K562 (cell line): ENCODE results near the gene SMG6. TPM values are rescaled to one million over a fixed set of nuclear protein-coding genes. Genes with fewer than 3 reads are reported as not detected.
"Not testable (repeated sequence)": the region's sequence is repeated elsewhere in the genome, so short reads cannot be mapped to it uniquely, and the experiment has no call there.

Experiments used
- ATAC-seq: fragments of 200-7000 bp; cut with Tn5 transposase; 3 replicates; pipeline ENCODE4 v1.9.1; 2020; ENCODE audit warnings: moderate library complexity
- BruUV-seq: library from RNA; stranded (reverse); fragments of 400-500 nt; replicated peaks from 2 replicates; lab custom pipeline; 2021; lab: Mats Ljungman, UMichigan
- CTCF ChIA-PET: fragments of 300-600 bp; formaldehyde crosslinking; extraction: SDS; loops from one replicate; lab custom pipeline; 2021; ENCODE audit warnings: low intra/inter-chr PET ratio; lab: Yijun Ruan, JAX
- POLR2A ChIA-PET: fragments of 300-600, 350-650 bp; sonication (Branson Sonifier 250); formaldehyde crosslinking; extraction: SDS; loops from one replicate; lab custom pipeline; 2021; ENCODE audit warnings: antibody characterized with exemption, inconsistent platforms; lab: Yijun Ruan, JAX
- DNase-seq, 4 experiments: peaks; one replicate each; pipeline versions ENCODE4 v3.0.0 to v3.0.0-alpha.2; 2011 to 2018; ENCODE audit warnings: low spot score in 3 of 4, mixed read lengths in 3 of 4; ENCODE audit errors: extremely low read depth in 1 of 4
- FAIRE-seq: peaks from 2 replicates; lab custom pipeline; 2011; peaks lifted over from hg19 to GRCh38; lab: Jason Lieb, UNC
- H2AFZ ChIP-seq: 2 replicates; pipeline ENCODE4 v1.6.0; 2011; ENCODE audit warnings: low read depth, low read length, control low read depth, inconsistent platforms
- H3K27ac ChIP-seq: fragments of 200-600 bp; 3 replicates; pipeline ENCODE4 v1.8.0; 2011; ENCODE audit warnings: low read depth, mild to moderate bottlenecking, control low read depth, inconsistent platforms, low read length, moderate library complexity, mixed read lengths; ENCODE audit errors: extremely low read depth
- H3K27me3 ChIP-seq, 2 experiments: fragments of 300-600 bp in 1 of 2; 2 replicates in 1 of 2; 3 replicates in 1 of 2; pipeline versions ENCODE4 v1.6.0 to v1.8.0; 2011; ENCODE audit warnings: inconsistent platforms in 2 of 2, low read length in 2 of 2, mild to moderate bottlenecking in 1 of 2, mixed read lengths in 1 of 2, moderate library complexity in 1 of 2; ENCODE audit not compliant: control insufficient read depth in 2 of 2, insufficient read depth in 2 of 2
- H3K36me3 ChIP-seq: fragments of 300-600 bp; 3 replicates; pipeline ENCODE4 v1.8.0; 2011; ENCODE audit warnings: mild to moderate bottlenecking, low read length, inconsistent platforms; ENCODE audit not compliant: control insufficient read depth, insufficient read depth
- H3K4me1 ChIP-seq, 2 experiments: fragments of 200-600 bp in 1 of 2; replicated peaks in 1 of 2; 2 replicates in 1 of 2; 3 replicates in 1 of 2; pipeline versions ENCODE4 v1.5.1 to v1.8.0; 2011; ENCODE audit warnings: inconsistent platforms in 2 of 2, low read length in 2 of 2, mild to moderate bottlenecking in 1 of 2, mixed read lengths in 1 of 2, moderate library complexity in 1 of 2; ENCODE audit not compliant: control insufficient read depth in 2 of 2, insufficient read depth in 2 of 2
- H3K4me2 ChIP-seq: 2 replicates; pipeline ENCODE4 v1.6.1; 2011; ENCODE audit warnings: low read length, control low read depth, inconsistent platforms, mixed read lengths; ENCODE audit not compliant: insufficient read depth
- H3K4me3 ChIP-seq: fragments of 200-600 bp; sonication (generic), shearing (Covaris generic); 2 replicates; pipeline ENCODE4 v1.5.1; 2016; ENCODE audit warnings: control low read depth, inconsistent platforms
- H3K79me2 ChIP-seq: fragments of 200-600 bp; 3 replicates; pipeline ENCODE4 v1.8.0; 2011; ENCODE audit warnings: low read length, inconsistent platforms; ENCODE audit not compliant: control insufficient read depth, insufficient read depth
- H3K9ac ChIP-seq, 2 experiments: 2 replicates each; pipeline versions ENCODE4 v1.6.0 to v1.6.1; 2011; ENCODE audit warnings: low read depth in 2 of 2, low read length in 2 of 2, control low read depth in 1 of 2, inconsistent platforms in 1 of 2, mild to moderate bottlenecking in 1 of 2, mixed read lengths in 1 of 2; ENCODE audit not compliant: insufficient read depth in 1 of 2
- H3K9me1 ChIP-seq: one replicate; pipeline ENCODE4 v1.6.0; 2011; ENCODE audit warnings: inconsistent platforms, mild to moderate bottlenecking, low read length, moderate library complexity; ENCODE audit not compliant: control insufficient read depth, insufficient read depth
- H3K9me3 ChIP-seq: replicated peaks from 2 replicates; pipeline ENCODE4 v1.5.1; 2011; ENCODE audit warnings: low read depth, low read length, inconsistent platforms; ENCODE audit not compliant: control insufficient read depth, insufficient read depth
- H4K20me1 ChIP-seq: replicated peaks from 2 replicates; pipeline ENCODE4 v1.6.1; 2011; ENCODE audit warnings: low read length, inconsistent platforms, mixed read lengths; ENCODE audit not compliant: control insufficient read depth, insufficient read depth
- FOXP4 ChIP-seq: sonication (generic); formaldehyde crosslinking; IDR thresholded peaks from 2 replicates; pipeline ENCODE4 v1.8.0; 2022; ENCODE audit warnings: mild to moderate bottlenecking, missing genetic modification reagents, borderline replicate concordance
- SREBF2 ChIP-seq: sonication (generic); formaldehyde crosslinking; IDR thresholded peaks from 2 replicates; pipeline ENCODE4 v1.4.0; 2020; ENCODE audit warnings: mild to moderate bottlenecking, missing genetic modification reagents
- TRIM28 ChIP-seq: fragments of 450-650 bp; IDR thresholded peaks from 2 replicates; pipeline ENCODE4 v1.6.1; 2017
- ZNF384 ChIP-seq: IDR thresholded peaks from 2 replicates; pipeline ENCODE4 v1.6.1; 2012; ENCODE audit warnings: low read depth, low read length, improper control_type of control experiment
- WGBS: fragments of 100-300 bp; shearing (Covaris generic); methylation state at CpG from one replicate; pipeline ENCODE4 v1.1.6; 2016; ENCODE audit warnings: low coverage, mixed read lengths; ENCODE audit not compliant: insufficient coverage; ENCODE audit errors: missing lambda C conversion rate; 5-methylcytosine and 5-hydroxymethylcytosine counted together
- in situ Hi-C: fragments of 300-500 bp; cut with MboI; formaldehyde crosslinking; loops from 4 replicates; pipeline ENCODE4 v1.15.0; 2018; ENCODE audit warnings: inconsistent platforms, mixed read lengths
- intact Hi-C: fragments of 100-400 bp; cut with micrococcal nuclease; formaldehyde crosslinking; loops from 2 replicates; pipeline ENCODE4 v1.14.2; 2022
- polyA plus RNA-seq, 8 experiments: library from polyadenylated mRNA; depleted of rRNA in 4 of 8; stranded (reverse) in 5 of 8; unstranded in 3 of 8; fragments of >200 nt; fragmentation: Nextera tagmentation in 2 of 8; fragmentation: Illumina TruSeq in 1 of 8; extraction: Ambion mirVana in 2 of 8; extraction: Trizol in 1 of 8; gene quantifications; 2 replicates each; pipeline versions ENCODE4 v1.2.1 to v1.2.3, GENCODE V29; 2011 to 2014; ENCODE audit warnings: inconsistent platforms in 1 of 8, missing spikeins in 1 of 8
- total RNA-seq, 7 experiments: library from RNA; depleted of rRNA in 6 of 7; stranded (reverse); fragments of >200 nt in 6 of 7; fragmentation: Illumina TruSeq in 2 of 7; extraction: Trizol in 2 of 7; gene quantifications; 2 replicates each; pipeline versions ENCODE4 v1.2.1 to v1.2.3, GENCODE V29; 2011 to 2021; ENCODE audit warnings: low replicate concordance in 1 of 7
- TF ChIP-seq, protein P1 (sequence below): fragments of 250-450 bp; sonication (Bioruptor Pico); IDR thresholded peaks from 2 replicates; pipeline ENCODE4 v1.4.0; 2020; ENCODE audit warnings: borderline replicate concordance
- TF ChIP-seq, protein P2 (sequence below): fragments of 200-800 bp; sonication (Bioruptor generic); IDR thresholded peaks from 2 replicates; pipeline ENCODE4 v1.6.1; 2017; ENCODE audit warnings: missing genetic modification characterization, missing compliant biosample characterization

The SMG6 gene
- total and polyA plus RNA-seq, 9 of the 15 experiments (the other 6 are each of a cell fraction or from before 2014, with no cell fraction given), result 0.44 to 13.9 (median 6.0) TPM

- Histone ChIP-seq H2AFZ (no peak overlapping the region), H4K20me1 (no peaks in the 10 kb centered on the region), H3K4me1 (0 out of 5 replicates have a peak, but pooled peaks cover 0 to 3% of the 10 kb centered on the region in 2 experiments), H3K9ac (no peak overlapping the region), H3K9me1 (no peaks in the 10 kb centered on the region), H3K4me2 (no peak overlapping the region), H3K9me3 (no peaks in the 10 kb centered on the region), H3K79me2 (no peaks in the 10 kb centered on the region), H3K27ac (no peak overlapping the region), H3K4me3 (no peak overlapping the region), H3K27me3 (no peaks in the 10 kb centered on the region), H3K36me3 (peaks cover 14% of the 10 kb centered on the region; the same call in 1 of the 3 replicates)
- ATAC-seq, result no peak
- BruUV-seq, result no TSS peak
- WGBS, result 88% methylated on average over 11 of the region's 13 CpGs
- ChIA-PET CTCF (no interaction called here), POLR2A (interaction anchor here (0.7 kb wide), 1 partner anchor 1520 kb away, joined by 5 read pairs; no protein-coding TSS in a partner anchor)
- DNase-seq, result no peak
- TF ChIP-seq, protein P1, sequence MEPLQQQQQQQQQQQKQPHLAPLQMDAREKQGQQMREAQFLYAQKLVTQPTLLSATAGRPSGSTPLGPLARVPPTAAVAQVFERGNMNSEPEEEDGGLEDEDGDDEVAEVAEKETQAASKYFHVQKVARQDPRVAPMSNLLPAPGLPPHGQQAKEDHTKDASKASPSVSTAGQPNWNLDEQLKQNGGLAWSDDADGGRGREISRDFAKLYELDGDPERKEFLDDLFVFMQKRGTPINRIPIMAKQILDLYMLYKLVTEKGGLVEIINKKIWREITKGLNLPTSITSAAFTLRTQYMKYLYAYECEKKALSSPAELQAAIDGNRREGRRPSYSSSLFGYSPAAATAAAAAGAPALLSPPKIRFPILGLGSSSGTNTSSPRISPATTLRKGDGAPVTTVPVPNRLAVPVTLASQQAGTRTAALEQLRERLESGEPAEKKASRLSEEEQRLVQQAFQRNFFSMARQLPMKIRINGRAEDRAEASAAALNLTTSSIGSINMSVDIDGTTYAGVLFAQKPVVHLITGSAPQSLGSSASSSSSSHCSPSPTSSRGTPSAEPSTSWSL (CRISPR knock-in tag), result no peak
- TF ChIP-seq FOXP4, result no peak
- no peak for TF ChIP-seq ZNF384
- TF ChIP-seq, protein P2, sequence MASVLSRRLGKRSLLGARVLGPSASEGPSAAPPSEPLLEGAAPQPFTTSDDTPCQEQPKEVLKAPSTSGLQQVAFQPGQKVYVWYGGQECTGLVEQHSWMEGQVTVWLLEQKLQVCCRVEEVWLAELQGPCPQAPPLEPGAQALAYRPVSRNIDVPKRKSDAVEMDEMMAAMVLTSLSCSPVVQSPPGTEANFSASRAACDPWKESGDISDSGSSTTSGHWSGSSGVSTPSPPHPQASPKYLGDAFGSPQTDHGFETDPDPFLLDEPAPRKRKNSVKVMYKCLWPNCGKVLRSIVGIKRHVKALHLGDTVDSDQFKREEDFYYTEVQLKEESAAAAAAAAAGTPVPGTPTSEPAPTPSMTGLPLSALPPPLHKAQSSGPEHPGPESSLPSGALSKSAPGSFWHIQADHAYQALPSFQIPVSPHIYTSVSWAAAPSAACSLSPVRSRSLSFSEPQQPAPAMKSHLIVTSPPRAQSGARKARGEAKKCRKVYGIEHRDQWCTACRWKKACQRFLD (CRISPR knock-in tag), result no peak
- no peak for TF ChIP-seq SREBF2
- TF ChIP-seq TRIM28, result no peak
- intact Hi-C loops, result no loop called here
- in situ Hi-C loops, result no loop called here
- no peak for FAIRE-seq
Observed at GRCh38 chr17:2266045-2266864, 37.3 kb downstream of the SMG6 start.

GRCh38 chr17:2265166-2265565 is 38.4 kb downstream of the SMG6 start:
- H3K79me2 ChIP-seq, result not testable (repeated sequence)

More at GRCh38 chr17:2265166-2265565, 38.4 kb downstream of the SMG6 start:
- DNase-seq, H3K4me1 ChIP-seq, H3K9me3 ChIP-seq, in situ Hi-C loops, ATAC-seq, H4K20me1 ChIP-seq, H3K27me3 ChIP-seq, H3K27ac ChIP-seq, CTCF ChIA-PET, H3K9me1 ChIP-seq, FAIRE-seq, H2AFZ ChIP-seq, H3K4me3 ChIP-seq, intact Hi-C loops, H3K9ac ChIP-seq, H3K4me2 ChIP-seq, BruUV-seq: not testable (repeated sequence)
- 79% methylated on average over 6 of the region's 10 CpGs for WGBS
- peaks cover 13% of the 10 kb centered on the region; the same call in 1 of the 3 replicates for H3K36me3 ChIP-seq
- POLR2A ChIA-PET, result interaction anchor here (1.3 kb wide), 1 partner anchor 16 kb away, joined by 3 read pairs; no protein-coding TSS in a partner anchor
